Hepatic stellate cell (primary cell): ENCODE measurements around the gene COL1A2.

Experiments used
- DNase-seq: peaks from one replicate; pipeline ENCODE4 v3.0.0; 2011; ENCODE audit warnings: low spot score

The COL1A2 gene

GRCh38 chr7:94382746-94383145 is 11.9 kb upstream of the COL1A2 start:
- no peak for DNase-seq

GRCh38 chr7:94384315-94384714 is 10.4 kb upstream of the COL1A2 start:
- no peak for DNase-seq

DNA sequence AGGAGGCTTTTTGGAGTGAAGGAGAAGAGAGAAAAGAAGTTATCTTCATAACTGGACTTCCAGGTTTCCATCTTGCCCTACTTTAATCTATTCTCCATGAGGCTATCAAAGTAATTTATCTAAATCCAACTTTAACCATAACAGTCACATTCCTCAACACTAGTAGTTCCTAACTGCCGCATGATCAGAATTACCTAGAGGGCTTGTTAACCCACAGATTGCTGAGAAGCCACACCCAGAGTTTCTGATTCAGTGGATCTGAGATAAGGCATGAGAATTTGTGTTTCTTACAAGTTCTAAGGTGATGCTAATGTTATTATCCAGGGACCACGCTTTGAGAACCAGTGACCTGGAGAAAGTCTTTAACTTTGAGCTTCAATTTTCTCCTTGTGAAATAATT is 8.3 kb upstream of the COL1A2 start:
- DNase-seq, result no peak

- no peak for DNase-seq
Measured at GRCh38 chr7:94388540-94388939, 6.2 kb upstream of the COL1A2 start.

- DNase-seq, result no peak
Measured at GRCh38 chr7:94389381-94389780, 5.3 kb upstream of the COL1A2 start.

GRCh38 chr7:94391726-94392392 is 2.8 kb upstream of the COL1A2 start:
- peak; percentile 57 for DNase-seq

DNA sequence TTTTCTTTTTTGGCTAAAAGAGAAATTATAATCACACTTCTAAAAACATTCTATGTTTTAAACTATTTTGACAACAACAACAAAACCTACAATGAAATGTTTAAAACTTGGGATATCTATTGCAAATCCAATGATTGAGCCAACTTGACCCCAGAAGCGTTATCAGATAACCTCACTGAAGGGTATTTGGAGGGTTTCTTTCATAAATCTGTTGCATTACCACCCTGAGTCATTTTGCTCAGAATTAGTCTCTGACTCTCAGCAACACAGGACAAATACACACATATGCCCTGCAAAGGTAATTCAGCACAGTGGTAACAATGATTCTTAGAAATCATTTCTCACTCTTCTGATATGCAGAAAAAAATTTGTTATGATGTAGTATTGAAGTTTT is 2.3 kb upstream of the COL1A2 start:
- DNase-seq, result no peak

GRCh38 chr7:94393246-94394108 is 1.2 kb upstream of the COL1A2 start:
- no peak for DNase-seq

GRCh38 chr7:94394109-94394436 is 622 bp upstream of the COL1A2 start:
- no peak for DNase-seq

DNA sequence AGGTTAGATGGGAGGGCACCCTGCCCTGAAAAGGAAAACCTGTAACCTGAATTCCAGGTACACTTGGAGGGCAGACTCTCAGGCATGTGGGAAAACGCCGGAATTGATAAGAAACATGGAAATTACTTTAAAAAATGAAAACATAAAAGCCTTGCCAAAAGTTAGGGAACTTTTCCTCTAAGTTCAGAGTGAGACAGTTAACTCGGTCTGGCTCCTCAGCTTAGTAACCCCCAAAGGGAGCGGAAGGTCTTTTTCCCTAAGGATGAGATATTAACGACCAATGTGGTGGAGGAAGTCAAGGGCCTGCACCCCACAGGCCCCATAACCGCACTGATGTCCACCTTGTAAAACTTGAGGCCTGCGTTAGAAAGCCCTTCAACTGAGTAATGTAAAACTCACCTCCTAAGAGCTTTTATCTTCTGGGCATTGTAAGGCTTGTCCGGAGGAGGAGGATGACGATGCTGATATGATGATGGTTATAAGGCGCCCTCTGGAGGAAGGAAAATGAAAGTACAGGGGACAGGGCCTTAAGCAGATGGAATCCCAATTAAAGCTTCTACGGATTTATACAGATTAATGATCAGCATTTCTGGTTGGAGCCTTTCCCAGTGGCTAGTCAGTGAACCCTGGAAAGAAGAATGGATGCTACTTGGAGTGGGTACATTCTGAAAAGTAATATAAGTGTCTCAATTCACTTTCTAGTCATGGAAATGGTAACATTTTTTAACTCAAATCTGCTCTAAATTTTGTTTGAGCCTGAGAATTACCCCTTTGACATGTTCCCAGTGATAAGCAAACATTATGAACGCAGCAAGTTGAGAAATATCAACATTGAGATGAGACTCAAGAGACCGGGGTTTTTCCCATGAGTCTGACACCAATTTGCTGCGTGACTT is 694 bp downstream of the COL1A2 start:
- peak; percentile 43 for DNase-seq

- peak; percentile 52 for DNase-seq
Measured at GRCh38 chr7:94396037-94396431, 1.3 kb downstream of the COL1A2 start.

- DNase-seq, result no peak
Measured at GRCh38 chr7:94396596-94396995, 1.9 kb downstream of the COL1A2 start.

DNA sequence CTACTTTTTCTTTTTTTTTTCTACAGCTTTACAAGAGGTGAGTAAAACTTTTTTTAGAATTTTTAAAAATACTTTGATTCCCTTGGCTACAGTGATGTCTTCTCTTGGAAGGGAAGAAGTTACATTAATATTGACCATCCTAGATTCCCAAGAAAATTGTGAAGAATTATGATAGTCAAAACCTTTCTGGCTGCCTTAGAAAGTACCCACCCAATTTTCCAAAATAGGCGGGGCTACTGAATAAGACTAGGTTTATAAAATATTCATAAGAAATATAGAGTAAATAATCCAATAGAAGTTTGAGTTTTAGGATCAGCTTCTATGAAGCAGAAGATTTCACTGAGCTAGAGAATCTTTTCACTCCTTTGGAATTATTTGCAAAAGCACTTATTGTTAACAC is 3.0 kb downstream of the COL1A2 start:
- no peak for DNase-seq

DNA sequence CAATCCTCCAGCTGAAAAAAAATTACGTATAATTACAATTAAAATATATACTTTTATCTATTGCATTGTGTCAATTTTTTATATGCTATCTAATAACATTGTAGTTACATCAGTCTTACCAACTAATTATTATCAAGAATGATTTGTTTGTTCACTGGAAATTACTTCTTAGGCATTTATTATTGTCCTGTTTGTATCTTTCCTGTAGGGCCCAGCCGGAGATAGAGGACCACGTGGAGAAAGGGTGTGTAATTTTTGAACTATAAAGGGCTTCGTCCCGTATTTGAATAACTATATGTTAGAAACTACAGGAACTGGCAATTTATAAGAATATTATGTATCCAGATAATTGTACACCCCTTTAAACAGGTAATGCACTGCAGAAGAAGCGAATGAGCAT is 4.1 kb downstream of the COL1A2 start:
- DNase-seq, result no peak

GRCh38 chr7:94400022-94400421 is 5.3 kb downstream of the COL1A2 start:
- no peak for DNase-seq

GRCh38 chr7:94400643-94401427 is 6.1 kb downstream of the COL1A2 start:
- no peak for DNase-seq

GRCh38 chr7:94401428-94401814 is 6.7 kb downstream of the COL1A2 start:
- DNase-seq, result no peak

- no peak for DNase-seq
Measured at GRCh38 chr7:94403546-94403945, 8.9 kb downstream of the COL1A2 start.

DNA sequence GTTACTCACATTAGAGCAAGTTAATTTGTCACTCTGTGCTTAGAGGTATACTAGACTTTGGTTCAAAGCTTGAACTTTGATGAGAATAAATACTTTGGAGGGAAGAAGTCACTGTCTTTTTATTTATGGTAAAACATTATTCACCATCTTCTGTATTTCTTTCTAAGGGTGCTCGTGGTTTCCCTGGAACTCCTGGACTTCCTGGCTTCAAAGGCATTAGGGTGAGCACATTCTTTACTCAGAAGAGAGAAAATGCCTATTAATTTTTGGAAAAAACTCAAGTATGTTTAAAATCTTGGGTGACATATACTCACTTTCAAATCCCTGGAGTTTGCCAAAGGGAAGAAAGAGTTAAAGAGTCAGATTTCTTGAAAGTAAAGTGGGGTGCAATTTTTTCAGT is 10.8 kb downstream of the COL1A2 start:
- no peak for DNase-seq

DNA sequence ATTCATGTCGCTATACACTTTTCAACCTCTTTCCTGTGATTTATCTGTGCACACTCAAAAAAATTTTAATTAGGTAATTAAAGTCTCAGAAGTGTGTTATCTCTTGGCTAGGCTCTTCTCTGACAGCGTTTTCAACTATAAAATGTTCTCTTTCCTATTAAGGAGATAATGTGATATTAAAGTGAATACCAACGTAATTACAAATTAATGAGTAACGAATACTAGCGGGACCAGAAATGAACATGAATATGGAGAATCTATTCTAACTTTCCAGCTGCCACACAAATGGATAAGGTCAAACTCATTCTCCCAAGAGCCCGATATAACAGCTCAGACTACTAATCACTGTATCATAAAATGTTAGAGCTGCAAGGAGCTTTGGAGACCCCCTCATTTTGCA is 12.0 kb downstream of the COL1A2 start:
- no peak for DNase-seq

DNA sequence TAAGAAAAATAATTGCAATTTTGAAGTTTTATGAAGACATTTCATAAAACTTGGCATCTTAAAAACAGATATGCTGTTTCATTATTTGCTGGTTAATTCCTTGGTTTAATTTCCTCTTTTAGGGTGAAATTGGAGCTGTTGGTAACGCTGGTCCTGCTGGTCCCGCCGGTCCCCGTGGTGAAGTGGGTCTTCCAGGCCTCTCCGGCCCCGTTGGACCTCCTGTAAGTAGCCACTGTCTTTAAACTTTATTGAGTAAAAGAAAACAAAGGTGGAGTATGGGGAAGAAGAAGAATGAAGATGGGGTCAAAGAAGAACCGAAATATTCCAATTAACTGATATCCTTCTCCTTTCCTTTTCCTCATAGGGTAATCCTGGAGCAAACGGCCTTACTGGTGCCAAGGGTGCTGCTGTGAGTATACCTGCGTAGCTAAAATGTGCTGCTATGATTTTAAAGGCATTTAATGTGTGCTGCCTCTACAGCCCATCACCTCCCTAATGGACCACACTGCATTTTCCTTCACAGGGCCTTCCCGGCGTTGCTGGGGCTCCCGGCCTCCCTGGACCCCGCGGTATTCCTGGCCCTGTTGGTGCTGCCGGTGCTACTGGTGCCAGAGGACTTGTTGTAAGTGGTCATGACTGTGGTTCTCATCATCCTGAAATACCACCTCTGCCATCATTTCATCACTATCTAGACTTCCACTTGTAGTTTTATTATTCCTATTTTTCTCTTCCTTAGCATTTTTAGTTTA is 14.7 kb downstream of the COL1A2 start:
- no peak for DNase-seq
